ENCODE results near the gene CFAP77. TPM values are rescaled to one million over a fixed set of nuclear protein-coding genes. Genes with fewer than 3 reads are reported as not detected.
"Not testable (repeated sequence)": the region's sequence is repeated elsewhere in the genome, so short reads cannot be mapped to it uniquely, and the experiment has no call there.

Gene CFAP77
- total RNA-seq, 1 donor from 2014 or later: 0.43 TPM

GRCh38 chr9:132560616-132561202, 150.7 kb downstream of the CFAP77 start:
- DNase-seq (ENCODE audit: low spot score, unreplicated experiment): no peak
- H3K9me3 Mint-ChIP-seq (ENCODE audit: low read depth): peaks cover 4% of the 10 kb centered on the region
- no peak overlapping the region for H3K4me3 Mint-ChIP-seq (ENCODE audit: low read depth)
- TF ChIP-seq CTCF (IDR thresholded peaks at IDR 0.05; ENCODE audit: unreplicated experiment): no peak
- peaks cover 1% of the 10 kb centered on the region for H3K36me3 Mint-ChIP-seq (ENCODE audit: insufficient read depth)
- peaks cover 1% of the 10 kb centered on the region for H3K4me1 Mint-ChIP-seq (ENCODE audit: low read depth)
- peaks cover 33% of the 10 kb centered on the region for H3K27me3 Mint-ChIP-seq
- no peak overlapping the region for H3K27ac Mint-ChIP-seq

- Mint-ChIP-seq H3K4me3 (ENCODE audit: low read depth) (no peak overlapping the region), H3K36me3 (ENCODE audit: insufficient read depth) (peaks cover 1% of the 10 kb centered on the region), H3K4me1 (ENCODE audit: low read depth) (peaks cover 1% of the 10 kb centered on the region), H3K27ac (peak overlapping the region; percentile 81), H3K27me3 (peaks cover 35% of the 10 kb centered on the region), H3K9me3 (ENCODE audit: low read depth) (peaks cover 4% of the 10 kb centered on the region)
- no peak for DNase-seq (ENCODE audit: low spot score, unreplicated experiment)
- TF ChIP-seq CTCF (IDR thresholded peaks at IDR 0.05; ENCODE audit: unreplicated experiment): no peak
Measured at GRCh38 chr9:132562306-132562573, 152.2 kb downstream of the CFAP77 start.

- Mint-ChIP-seq H3K9me3 (ENCODE audit: low read depth) (peaks cover 2% of the 10 kb centered on the region), H3K4me1 (ENCODE audit: low read depth) (peaks cover 1% of the 10 kb centered on the region), H3K4me3 (ENCODE audit: low read depth) (no peak overlapping the region), H3K36me3 (ENCODE audit: insufficient read depth) (peaks cover under 1% of the 10 kb centered on the region), H3K27ac (no peak overlapping the region), H3K27me3 (peaks cover 36% of the 10 kb centered on the region)
- no peak for TF ChIP-seq CTCF (IDR thresholded peaks at IDR 0.05; ENCODE audit: unreplicated experiment)
- no peak for DNase-seq (ENCODE audit: low spot score, unreplicated experiment)
Measured at GRCh38 chr9:132564526-132564925, 154.5 kb downstream of the CFAP77 start.

- DNase-seq (ENCODE audit: low spot score, unreplicated experiment); H3K4me1 Mint-ChIP-seq (ENCODE audit: low read depth); H3K27ac Mint-ChIP-seq; H3K4me3 Mint-ChIP-seq (ENCODE audit: low read depth); H3K9me3 Mint-ChIP-seq (ENCODE audit: low read depth); H3K36me3 Mint-ChIP-seq (ENCODE audit: insufficient read depth): not testable (repeated sequence)
- peaks cover 34% of the 10 kb centered on the region for H3K27me3 Mint-ChIP-seq
Measured at GRCh38 chr9:132568787-132569186, 158.8 kb downstream of the CFAP77 start.

- DNase-seq (ENCODE audit: low spot score, unreplicated experiment): no peak
- Mint-ChIP-seq H3K9me3 (ENCODE audit: low read depth) (no peaks in the 10 kb centered on the region), H3K4me1 (ENCODE audit: low read depth) (peaks cover 1% of the 10 kb centered on the region), H3K27me3 (peaks cover 45% of the 10 kb centered on the region), H3K36me3 (ENCODE audit: insufficient read depth) (no peaks in the 10 kb centered on the region), H3K27ac (no peak overlapping the region), H3K4me3 (ENCODE audit: low read depth) (no peak overlapping the region)
- TF ChIP-seq CTCF (IDR thresholded peaks at IDR 0.05; ENCODE audit: unreplicated experiment): no peak
Measured at GRCh38 chr9:132571806-132572600, 162.0 kb downstream of the CFAP77 start.

- Mint-ChIP-seq H3K9me3 (ENCODE audit: low read depth) (no peaks in the 10 kb centered on the region), H3K27ac (no peak overlapping the region), H3K4me3 (ENCODE audit: low read depth) (no peak overlapping the region), H3K4me1 (ENCODE audit: low read depth) (peaks cover 1% of the 10 kb centered on the region), H3K27me3 (peaks cover 52% of the 10 kb centered on the region), H3K36me3 (ENCODE audit: insufficient read depth) (no peaks in the 10 kb centered on the region)
- no peak for DNase-seq (ENCODE audit: low spot score, unreplicated experiment)
- TF ChIP-seq CTCF (IDR thresholded peaks at IDR 0.05; ENCODE audit: unreplicated experiment): no peak
Measured at GRCh38 chr9:132572921-132573320, 162.9 kb downstream of the CFAP77 start.

Data from progenitor cell of endocrine pancreas (in vitro differentiated cells).